H1 (cell line): ENCODE results near the gene ENTPD1.

Experiments used
- CTCF ChIP-seq, 3 experiments: IDR thresholded peaks; 1 replicate in 2 of 3; 2 replicates in 1 of 3; pipeline versions ENCODE4 v1.5.1 to v1.6.1; 2011; ENCODE audit warnings: low read length in 3 of 3, mild to moderate bottlenecking in 3 of 3, inconsistent platforms in 2 of 3, low read depth in 1 of 3, moderate library complexity in 1 of 3; ENCODE audit not compliant: insufficient read depth in 1 of 3; ENCODE audit errors: control extremely low read depth in 1 of 3
- EP300 ChIP-seq, 2 experiments: IDR thresholded peaks; 1 replicate in 1 of 2; 2 replicates in 1 of 2; pipeline ENCODE4 v1.6.1; 2011 to 2012; ENCODE audit warnings: low read depth in 2 of 2, low read length in 2 of 2, mild to moderate bottlenecking in 2 of 2, borderline replicate concordance in 1 of 2, inconsistent platforms in 1 of 2, moderate library complexity in 1 of 2
- KDM1A ChIP-seq: fragments of 200-600, 300-600 bp; sonication (generic); IDR thresholded peaks from 2 replicates; pipeline ENCODE4 v1.7.1; 2016; ENCODE audit warnings: mild to moderate bottlenecking, low read length, borderline replicate concordance
- POLR2AphosphoS5 ChIP-seq: IDR thresholded peaks from 2 replicates; pipeline ENCODE4 v1.6.1; 2011; ENCODE audit warnings: low read depth, low read length
- TCF12 ChIP-seq: IDR thresholded peaks from 2 replicates; pipeline ENCODE4 v1.6.1; 2011; ENCODE audit warnings: low read depth, mild to moderate bottlenecking, low read length
- TEAD4 ChIP-seq: IDR thresholded peaks from 2 replicates; pipeline ENCODE4 v1.6.1; 2012; ENCODE audit warnings: low read depth, low read length, inconsistent platforms, mixed read lengths
- YY1 ChIP-seq: IDR thresholded peaks from 2 replicates; pipeline ENCODE4 v1.6.1; 2011; ENCODE audit warnings: low read depth, mild to moderate bottlenecking, low read length

- TF ChIP-seq TEAD4 (no peak), POLR2AphosphoS5 (no peak), YY1 (no peak), CTCF (IDR thresholded peaks at IDR 0.05; ENCODE audit: control extremely low read depth in 1 of 3, insufficient read depth in 1 of 3, low read depth in 1 of 3, low read length in 3 of 3) (no peak), EP300 (IDR thresholded peaks at IDR 0.05; ENCODE audit: borderline replicate concordance in 1 of 2, low read depth in 2 of 2, low read length in 2 of 2) (no peak), TCF12 (no peak), KDM1A (no peak)
Measured at GRCh38 chr10:95795602-95796001, 39.6 kb downstream of the ENTPD1 start.
